ENCODE results near the gene LIPJ.
A peak's percentile ranks its signal among the peaks of the same experiment; 100 is the strongest.

Gene LIPJ, protein sequence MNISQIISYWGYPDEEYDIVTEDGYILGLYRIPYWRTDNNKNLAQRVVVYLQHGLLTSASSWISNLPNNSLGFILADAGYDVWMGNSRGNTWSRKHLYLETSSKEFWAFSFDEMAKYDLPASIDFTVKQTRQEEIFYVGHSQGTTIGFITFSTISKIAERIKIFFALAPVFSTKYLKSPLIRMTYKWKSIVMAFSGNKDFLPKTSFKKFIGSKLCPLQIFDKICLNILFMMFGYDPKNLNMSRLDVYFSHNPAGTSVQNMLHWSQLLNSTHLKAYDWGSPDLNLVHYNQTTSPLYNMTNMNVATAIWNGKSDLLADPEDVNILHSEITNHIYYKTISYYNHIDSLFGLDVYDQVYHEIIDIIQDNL

GRCh38 chr10:88586462-88586861 lies at the start of gene LIPJ:
LIPJ (plus strand) TSS chr10:88586762; CDS start chr10:88590688, 3,926 bp downstream.
- DNase-seq = no peak

DNA sequence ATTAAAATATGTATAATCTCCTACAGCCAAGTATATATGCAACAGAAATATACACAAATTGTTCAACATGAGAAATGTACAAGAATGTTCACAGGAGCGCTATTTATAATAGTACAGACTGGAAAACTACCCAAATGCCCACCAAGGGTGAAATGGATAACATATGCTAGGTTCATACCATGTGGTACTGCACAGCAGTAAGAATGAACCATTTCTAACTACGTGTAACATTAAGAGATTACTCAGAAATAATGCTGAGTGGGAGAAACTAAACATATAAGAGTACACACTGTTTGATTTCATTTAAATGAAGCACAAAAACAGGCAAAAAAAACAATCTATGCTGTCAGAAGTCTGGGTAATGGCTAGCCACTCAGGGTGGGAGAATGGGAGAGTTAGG lies 49.2 kb upstream of the LIPJ start:
- DNase-seq = no peak

DNA sequence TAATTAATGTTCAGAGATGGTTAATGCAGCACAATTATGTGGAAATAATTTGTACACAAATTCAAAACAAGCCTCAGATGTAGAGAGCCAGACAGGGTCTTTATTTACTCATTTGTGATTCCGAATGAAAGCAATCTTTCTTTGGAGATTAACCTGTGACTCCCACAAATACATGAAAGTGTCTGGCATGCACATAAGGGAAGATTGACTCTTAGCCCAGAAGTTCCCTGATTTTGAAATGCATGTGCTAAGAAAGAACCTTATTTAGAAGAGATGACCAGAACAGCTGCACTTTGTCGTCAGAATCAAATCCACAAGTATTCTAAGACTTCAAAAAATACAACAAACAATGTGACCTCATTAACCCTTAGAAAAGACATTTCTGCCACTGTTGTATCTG lies 48.5 kb upstream of the LIPJ start:
- no peak for DNase-seq

DNA sequence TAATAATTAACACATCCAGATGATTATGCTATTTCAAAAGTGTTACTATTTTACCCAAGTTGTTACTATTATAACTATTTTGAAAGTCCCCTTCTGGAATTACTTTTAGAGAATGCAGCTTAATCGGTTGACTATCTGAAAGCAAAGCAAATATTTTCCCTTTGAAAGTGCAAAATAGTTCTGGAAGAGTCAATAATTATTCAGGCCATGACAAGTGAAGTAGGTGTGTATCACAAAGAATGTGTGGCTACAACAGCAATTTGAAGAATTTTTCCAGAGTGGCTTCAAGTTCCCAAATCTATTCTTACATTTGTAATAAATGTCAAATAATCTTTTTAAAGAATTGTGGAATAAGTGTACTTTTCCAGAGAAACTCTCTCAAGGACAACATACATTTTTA lies 46.2 kb upstream of the LIPJ start:
- no peak for DNase-seq

GRCh38 chr10:88541116-88541626 lies 45.4 kb upstream of the LIPJ start:
- DNase-seq = no peak

GRCh38 chr10:88542522-88542921 lies 44.0 kb upstream of the LIPJ start:
- no peak for DNase-seq

- DNase-seq = no peak
Measured at GRCh38 chr10:88544140-88544870, 42.3 kb upstream of the LIPJ start.

GRCh38 chr10:88545359-88545758 lies 41.2 kb upstream of the LIPJ start:
- DNase-seq = no peak

DNA sequence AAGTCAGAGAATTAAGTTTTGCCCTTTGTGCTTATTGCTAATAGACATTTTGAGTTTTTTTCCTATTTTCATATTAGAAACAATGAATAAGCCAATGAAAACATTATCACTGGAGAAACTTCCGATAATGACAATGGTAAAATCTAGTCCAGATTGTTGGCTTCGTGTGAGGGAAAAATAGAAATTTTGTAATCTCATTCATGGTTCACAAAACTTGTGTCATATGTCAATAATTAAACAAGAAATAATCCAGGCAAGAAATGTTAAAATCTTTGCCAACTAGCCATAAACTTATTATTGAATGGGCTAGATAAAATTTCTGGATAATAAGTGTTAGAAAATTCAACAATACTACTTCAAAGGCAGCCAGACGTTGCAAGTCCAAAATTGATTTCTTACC lies 40.1 kb upstream of the LIPJ start:
- DNase-seq = no peak

DNA sequence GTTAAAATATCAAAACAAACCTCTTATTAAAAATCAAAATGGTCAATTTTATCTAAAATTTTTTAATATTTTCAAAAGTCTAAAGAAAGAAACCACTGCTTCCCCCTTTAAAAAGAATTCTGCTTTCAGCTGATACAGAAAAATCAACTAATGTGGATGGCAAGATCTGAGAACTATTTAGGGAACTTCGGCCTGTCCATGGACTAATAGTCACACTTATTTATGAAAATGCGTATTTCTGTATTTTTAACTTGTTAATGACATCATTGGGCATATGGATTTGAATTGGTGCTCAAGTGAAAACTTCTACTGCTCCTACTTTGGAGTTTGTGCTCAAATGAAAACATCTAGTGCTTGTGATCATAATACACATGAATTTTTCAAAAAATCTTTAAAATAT lies 35.3 kb upstream of the LIPJ start:
- no peak for DNase-seq

- DNase-seq = peak; percentile 8
Measured at GRCh38 chr10:88553116-88553752, 33.3 kb upstream of the LIPJ start.

DNA sequence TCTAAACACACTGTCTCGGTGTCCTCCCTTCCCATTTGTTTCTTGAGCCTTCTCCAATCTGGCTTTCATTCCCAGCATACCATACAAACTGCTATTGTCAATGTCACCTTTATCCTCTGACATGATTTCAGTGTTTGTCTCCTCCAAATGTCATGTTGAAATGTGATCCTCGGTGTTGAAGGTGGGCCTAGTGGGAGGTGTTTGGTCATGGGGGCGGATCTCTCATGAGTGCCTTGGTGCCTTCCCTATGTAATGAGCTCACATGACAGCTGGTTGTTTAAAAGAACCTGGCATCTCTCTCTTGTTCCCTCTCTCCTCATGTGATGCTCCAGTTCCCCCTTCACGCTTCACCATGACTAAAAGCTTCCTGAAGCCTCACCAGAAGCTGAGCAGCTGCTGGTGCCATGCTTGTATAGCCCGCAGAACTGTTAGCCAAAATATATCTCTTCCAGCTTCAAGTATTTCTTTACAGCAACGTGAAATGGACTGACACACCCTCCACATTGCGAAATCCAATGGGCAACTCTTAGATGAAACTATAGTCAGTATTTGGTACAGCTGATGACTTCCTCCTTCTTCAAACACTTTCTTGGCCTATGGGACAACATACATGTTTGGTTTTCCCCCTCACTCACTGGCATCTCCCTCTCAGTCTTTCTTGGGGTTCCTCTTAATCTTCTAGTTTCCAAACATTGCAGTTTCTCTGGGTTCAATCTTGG lies 31.2 kb upstream of the LIPJ start:
- DNase-seq = no peak

DNA sequence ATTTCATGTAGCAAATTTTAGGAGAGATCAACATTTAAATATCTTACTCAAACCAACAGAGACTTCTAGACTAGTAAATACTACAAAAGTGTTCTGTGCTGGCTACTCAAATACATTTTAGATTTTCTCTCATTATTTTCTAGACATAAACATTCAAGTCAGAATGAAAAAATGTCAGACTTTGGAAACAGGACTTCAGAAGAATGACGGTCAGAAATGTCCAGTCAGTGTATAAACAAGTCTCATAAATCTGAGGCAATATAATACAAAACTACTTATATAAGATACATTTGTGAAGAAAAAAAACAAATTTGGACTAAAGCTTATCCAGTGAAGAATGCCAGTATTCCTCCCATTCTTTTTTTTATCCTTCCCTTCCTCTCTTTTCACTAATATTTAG lies 29.3 kb upstream of the LIPJ start:
- no peak for DNase-seq

DNA sequence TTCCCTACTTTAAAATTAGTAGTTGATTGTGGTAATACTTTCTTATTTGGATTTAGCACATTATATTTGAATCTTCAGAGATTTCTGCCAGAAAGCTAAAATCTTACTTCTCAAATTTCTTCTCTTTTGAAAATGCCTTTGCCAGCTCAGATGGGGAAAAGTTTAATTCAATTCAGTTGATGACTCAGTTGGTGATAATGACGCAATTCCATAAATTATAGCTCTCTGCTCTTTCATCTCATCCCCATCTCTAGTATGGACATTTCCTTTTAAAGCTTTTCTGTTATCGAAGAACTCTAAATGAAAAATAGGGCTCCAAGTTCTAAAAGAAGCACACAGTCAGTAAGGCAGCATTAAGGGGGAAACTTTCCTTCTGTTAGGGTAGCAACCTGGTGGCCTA lies 28.9 kb upstream of the LIPJ start:
- no peak for DNase-seq

DNA sequence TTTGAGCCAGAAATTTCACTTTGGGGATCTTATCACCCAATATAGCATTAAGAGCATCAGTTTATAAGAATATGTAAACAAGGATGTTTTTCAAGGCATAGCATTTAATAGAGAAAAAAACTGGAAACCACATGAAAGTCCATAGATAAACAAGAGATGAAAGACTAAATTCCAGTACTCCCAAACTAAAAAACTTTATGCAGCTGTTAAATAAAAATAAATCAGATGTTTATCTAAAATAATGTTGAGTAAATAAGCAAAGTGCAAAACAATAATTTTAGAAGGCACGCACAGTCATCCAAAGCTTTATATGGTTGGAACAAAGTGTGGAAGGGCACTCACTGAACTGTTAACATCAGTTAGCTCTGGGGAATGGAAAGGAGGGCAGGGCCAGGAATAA lies 24.4 kb upstream of the LIPJ start:
- no peak for DNase-seq

DNA sequence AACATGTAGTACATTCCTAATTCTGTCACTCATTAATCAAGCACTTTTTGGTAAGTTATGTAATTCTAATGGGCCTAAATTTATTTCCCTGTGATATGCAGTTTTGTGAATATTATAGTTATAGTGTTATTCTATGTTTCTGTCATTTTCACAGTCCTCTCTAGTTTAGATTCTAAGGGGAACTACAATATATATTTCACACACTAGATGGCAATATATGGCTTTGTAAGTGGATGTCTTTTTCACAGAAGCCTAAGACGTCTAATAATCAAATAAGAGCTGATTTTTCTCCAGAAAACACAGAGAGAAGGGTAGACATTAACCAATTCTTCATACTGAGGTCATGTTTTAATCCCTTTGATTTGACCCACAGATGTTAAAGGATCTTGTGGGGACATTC lies 21.5 kb upstream of the LIPJ start:
- no peak for DNase-seq

- no peak for DNase-seq
Measured at GRCh38 chr10:88582411-88582805, 4.2 kb upstream of the LIPJ start.

DNA sequence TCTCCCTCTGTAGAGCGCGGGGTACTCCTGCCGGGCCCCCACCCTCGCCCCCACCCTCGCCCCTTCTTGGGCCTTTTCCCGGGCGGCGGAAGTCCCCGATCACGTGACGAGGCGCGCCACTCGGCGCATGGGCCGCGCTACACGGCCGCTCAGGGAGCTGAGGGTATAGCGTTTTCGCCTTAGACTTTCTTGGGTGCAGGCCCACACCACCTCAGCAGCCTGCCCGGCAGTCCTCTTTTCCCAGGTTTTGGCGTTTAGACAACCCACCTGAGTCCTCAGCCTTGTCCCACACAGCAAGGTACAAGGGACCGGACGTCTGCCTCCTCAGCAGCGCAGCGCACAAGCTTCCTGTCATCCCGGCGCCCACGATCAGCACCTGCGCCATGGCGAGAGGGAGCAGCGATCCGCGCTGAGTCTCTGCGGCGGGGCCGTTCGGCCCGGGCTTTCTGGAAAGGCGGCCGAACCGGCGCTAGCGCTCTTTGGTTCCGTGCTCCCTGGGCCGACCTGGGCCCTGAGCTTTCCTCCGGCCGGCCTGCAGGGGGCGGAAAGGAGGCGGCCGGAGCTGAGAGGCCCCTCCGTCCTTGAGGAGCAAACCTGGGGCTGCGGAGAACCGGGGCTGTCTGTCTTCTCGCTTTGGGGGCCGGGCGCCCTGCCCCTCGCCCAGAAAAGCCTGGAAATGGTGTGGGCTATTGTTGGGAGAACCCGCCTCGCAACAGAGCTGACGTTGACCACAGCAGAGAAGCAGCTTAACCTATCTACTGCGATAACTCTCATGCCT lies 3.6 kb upstream of the LIPJ start, which contains the start of gene RNLS:
RNLS (minus strand) TSS at position 513 of the 778 bp plus-strand sequence.
- peak; percentile 52 for DNase-seq

GRCh38 chr10:88583584-88583957 lies 3.0 kb upstream of the LIPJ start:
- DNase-seq = no peak

GRCh38 chr10:88592381-88592780 lies 5.8 kb downstream of the LIPJ start:
- DNase-seq = no peak

DNA sequence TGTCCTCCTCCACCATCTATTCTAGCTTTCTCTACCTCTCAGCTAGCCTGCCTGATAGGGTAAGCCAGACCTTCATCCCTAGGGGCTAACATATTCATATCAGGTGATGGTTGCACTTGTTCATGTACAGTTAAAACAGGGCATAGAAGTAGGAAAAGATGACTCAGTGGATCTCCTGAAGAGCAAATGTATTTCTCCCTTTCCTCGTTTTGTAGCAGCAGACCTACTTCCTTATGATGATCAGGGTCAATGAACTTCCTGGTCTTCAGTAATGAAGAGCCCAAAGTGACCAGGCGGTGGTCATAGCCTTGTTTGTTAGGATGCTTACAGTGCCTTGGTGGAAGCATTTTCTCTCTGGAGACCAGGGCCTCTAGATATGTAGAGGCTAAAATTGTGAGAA lies 6.3 kb downstream of the LIPJ start:
- DNase-seq = no peak

GRCh38 chr10:88594482-88594881 lies 7.9 kb downstream of the LIPJ start:
- DNase-seq = no peak

Measured in activated CD4-positive, alpha-beta T cell treated with anti-CD3 and anti-CD28 coated beads for 1 hour (primary cell).